GM18502 (cell line): ENCODE results near the gene ZBTB1.
A peak's percentile ranks its signal among the peaks of the same experiment; 100 is the strongest.
"Not testable (repeated sequence)": the region's sequence is repeated elsewhere in the genome, so short reads cannot be mapped to it uniquely, and the experiment has no call there.

Source experiments
- ATAC-seq: cut with Tn5 transposase; IDR thresholded peaks from one replicate; pipeline ENCODE4 v1.9.1; 2021; ENCODE audit warnings: mild to moderate bottlenecking; ENCODE audit not compliant: unreplicated experiment, poor library complexity

Gene ZBTB1

DNA sequence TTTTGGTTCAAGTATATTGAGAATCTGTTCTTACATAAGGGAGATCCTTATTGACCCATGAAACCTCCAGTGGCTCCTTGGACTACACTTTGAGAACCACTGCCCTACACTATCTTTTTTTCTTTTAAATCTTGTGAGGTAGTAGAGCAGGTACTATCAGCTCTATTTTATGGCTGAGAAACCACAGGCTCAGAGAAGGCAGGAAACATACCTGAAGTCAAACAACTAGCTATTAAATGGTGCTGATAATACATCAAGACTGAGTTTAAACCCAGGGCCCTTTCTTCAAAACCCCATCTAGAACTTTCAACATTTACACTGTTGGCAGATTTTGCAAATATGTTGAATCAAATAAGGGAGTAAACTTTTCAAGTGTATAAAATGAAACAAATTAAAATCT is 7.8 kb upstream of the ZBTB1 start:
- ATAC-seq: no peak

- ATAC-seq: no peak
These were observed 4.5 kb upstream of the ZBTB1 start for GRCh38 chr14:64500088-64500487.

DNA sequence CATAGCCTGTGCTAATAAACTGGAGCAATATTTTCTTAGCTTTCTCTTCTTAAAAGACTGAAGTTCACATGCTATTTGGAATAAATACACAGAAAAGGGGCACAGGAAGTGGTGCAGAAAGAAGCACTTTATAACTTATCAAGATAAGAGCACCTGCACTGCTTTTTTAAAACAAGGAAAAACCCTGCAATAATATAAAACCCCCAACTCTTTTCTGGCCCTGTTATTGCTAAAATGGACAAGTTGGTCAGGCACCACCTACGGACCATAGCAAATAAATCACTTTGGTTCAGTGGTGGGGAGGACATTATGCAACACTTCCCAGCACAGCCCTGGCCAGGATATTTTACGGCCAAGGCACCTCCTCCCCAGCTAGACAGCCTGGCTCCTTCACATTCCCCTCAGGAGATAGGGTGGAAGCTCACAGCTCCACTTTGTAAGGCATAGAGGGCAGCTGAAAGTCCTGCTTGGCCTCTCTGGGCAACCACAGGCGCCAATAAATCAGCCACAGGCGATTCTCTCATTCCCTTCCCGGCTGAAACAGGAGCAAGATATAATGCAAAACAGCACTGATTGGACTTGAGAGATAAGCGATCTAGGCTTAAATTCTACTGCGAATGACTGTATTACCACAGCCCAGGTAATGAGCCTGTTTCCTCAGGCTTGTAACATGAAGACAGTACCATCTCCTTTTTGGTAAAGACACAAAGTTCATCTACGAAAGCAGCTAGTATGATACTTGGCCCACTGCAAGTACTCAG is 3.0 kb upstream of the ZBTB1 start:
- ATAC-seq: no peak

DNA sequence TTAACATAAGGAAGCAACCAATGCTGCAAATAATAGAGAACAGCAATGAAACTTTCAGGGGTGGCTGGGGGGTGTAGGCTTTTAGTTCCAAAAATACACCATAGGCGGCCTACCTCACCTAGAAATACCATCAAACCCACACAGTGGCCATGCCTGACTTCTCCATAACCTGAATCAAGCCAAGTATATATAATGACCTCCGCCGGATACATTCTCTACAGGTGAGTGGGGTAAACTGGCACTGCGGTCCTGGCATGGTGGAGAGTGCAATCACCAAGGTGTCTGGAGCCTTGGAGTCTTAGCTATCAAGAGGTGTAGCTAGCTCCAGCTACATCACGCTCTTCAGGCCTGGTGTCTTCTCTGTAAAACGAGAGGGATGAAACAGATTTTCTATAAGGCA is 2.1 kb upstream of the ZBTB1 start:
- no peak for ATAC-seq

- no peak for ATAC-seq
These were observed 1.6 kb upstream of the ZBTB1 start for GRCh38 chr14:64502887-64503433.

- ATAC-seq: peak; percentile 64
These were observed 898 bp upstream of the ZBTB1 start, which contains the start of gene ZBTB25 for GRCh38 chr14:64503434-64504309. Gene ZBTB25, minus strand, starts transcription at chr14:64503838. Its CDS starts 13,305 bp downstream, at chr14:64490533.

DNA sequence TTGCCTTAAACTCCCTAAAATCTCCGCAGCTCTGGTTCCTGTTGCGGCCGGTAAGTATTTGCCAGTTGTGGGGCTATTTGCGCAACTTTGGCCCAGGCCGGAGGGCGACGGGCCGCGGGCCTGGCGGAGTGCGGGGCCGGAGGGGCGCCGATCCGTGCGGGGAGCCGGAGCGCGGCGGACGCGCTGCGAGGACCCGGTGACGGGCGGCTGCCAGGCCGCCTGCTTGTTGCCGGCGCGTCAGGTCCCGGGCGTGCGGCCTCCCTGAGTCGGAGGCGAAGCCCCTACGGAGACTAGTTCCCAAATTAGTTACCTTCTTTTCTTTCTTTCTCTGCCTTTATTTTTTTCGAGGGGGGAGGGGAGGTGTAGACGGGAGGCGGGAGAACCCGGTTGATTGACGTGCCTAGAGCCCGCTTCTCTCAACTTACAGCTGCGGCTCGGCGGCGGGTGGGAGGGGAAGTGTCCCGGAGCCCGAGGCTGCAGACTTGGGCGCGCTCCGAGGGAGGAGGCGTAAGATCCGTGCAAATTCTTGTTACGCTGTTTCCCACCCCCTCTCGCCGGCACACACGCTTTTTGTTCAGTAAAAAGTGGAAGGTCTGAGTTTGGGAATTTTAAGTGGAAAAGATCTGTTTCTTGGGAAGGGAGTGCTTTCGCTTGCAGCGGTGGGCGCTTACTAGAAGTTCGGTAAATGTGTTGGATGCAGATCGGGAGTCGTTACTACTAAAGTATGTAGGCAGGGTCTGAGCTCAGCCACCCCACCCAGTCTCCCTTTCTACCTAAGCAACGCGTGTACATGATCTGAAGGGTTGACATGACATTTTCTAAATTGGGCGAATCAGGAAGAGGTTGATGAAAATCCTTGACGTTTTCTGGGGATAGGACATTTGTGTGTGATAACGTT is 576 bp downstream of the ZBTB1 start:
- peak; percentile 31 for ATAC-seq

- no peak for ATAC-seq
These were observed 2.2 kb downstream of the ZBTB1 start for GRCh38 chr14:64506721-64507120.

GRCh38 chr14:64507376-64508156 is 3.0 kb downstream of the ZBTB1 start:
- no peak for ATAC-seq

DNA sequence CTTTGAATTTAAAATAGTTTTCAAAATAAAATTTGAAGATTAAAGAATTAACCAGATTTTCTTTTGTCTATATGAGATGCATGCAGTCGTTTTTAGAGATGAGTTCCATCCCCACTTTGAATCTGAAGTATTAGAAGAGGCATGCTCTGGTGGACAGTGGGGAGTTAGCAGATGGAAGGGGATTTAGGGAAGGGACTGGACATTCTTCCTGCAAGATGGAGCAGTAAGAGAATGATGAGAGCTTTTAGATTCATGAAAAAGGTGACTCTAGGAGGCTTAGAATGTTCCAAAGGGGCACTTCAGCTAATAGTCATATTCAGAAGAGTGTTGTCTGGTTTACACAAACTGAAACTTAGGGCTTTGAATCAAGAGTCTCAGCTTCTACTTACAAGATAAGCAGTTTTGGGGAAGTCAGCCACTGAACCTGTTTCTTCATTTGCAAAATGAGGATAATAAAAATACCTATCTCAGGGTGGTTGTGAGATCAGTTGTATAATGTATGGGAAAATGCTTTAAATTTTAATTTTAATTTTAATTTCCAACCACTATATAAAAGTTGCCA is 3.7 kb downstream of the ZBTB1 start:
- no peak for ATAC-seq

DNA sequence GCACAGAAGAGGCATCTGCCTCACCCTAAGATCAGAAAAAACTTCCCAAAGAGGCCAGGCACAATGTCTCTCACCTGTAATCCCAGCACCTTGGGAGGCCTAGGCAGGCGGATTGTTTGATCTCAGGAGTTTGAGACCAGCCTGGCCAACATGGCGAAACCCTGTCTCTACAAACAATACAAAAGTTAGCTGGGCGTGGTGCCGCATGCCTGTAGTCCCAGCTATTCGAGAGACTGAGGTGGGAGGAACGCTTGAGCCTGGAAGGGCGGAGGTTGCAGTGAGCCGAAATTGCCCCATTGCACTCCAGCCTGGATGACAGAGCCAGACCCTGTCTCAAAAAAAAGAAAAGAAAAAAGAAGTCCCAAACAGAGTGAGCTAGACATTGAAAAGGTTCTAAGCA is 4.5 kb downstream of the ZBTB1 start:
- ATAC-seq: no peak

DNA sequence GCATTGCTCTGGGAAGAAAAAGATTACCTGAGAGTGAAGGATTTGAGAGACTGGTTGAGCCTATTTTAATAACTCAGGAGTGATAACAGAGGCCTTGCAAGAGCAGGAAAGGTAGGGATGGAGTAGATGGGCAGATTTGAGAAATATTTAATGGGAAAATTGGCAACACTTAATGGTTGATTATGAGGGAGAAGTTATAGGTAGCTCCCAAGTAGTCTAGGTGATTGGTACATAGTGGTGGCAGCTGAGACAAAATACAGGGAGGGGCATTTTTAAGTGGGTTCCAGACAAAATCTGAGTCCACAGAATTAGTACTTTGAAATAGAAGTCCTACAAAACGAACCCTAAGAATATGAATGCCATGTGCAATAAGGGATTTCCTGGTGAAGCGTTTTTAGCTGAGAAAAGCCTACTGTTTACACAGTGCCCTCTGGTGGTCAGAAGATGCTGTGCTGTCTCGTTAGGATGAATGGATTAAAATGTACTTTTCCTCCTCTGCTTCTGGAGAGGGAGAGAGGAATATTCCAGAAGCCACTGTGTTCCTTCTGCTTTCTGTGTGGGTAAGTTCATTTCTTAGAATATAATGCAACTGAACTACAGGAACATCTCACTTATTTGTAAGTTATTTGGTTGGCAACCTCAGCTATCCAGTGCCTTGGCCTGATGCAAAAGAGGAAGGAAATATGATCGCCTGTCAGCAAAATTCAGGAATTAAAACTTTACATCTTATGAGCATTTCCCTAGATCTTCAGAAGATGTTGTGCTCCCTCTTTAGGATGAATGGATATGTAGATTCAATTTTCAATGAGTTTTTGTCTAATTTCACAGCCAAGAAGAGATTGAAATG is 6.5 kb downstream of the ZBTB1 start:
- ATAC-seq: no peak

GRCh38 chr14:64513271-64513670 is 8.7 kb downstream of the ZBTB1 start:
- no peak for ATAC-seq

DNA sequence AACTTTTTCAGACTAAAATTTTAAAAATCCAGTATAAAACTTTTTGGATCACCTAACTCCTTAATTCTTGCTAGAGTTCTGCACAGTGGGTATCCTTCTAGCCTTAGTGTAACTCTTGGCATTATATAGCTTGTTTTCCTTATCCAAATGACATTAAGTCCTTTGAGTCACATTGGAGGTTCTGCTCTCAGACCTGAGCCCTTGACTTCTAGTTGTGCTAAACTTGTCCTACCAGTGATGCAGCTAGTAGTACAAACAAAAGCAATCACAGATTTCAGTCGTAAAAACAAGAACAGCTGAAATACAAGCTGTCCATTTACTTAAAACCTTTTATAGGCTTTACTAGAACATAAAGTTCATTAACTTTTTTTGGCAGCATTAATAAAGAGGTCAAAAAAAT is 10.5 kb downstream of the ZBTB1 start:
- ATAC-seq: no peak

DNA sequence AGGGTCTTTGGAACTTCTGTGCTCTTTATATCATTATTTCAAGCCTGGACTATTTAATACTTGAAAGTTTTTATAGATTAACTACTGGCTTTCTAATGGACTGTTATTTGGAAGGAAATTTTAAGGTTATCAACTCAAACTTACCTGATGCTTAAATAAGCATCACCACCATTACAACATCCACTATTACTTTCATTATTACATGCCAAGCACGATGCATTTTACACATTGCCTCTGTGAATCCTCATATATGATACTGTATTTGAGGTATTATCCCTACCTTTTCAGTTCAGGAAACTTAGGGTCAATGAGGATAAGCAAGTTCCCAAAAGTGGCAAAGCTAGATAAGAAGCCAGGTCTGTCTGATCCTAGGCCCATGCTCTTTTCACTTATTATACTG is 12.4 kb downstream of the ZBTB1 start:
- no peak for ATAC-seq

- not testable (repeated sequence) for ATAC-seq
These were observed 13.1 kb downstream of the ZBTB1 start for GRCh38 chr14:64517667-64518066.

DNA sequence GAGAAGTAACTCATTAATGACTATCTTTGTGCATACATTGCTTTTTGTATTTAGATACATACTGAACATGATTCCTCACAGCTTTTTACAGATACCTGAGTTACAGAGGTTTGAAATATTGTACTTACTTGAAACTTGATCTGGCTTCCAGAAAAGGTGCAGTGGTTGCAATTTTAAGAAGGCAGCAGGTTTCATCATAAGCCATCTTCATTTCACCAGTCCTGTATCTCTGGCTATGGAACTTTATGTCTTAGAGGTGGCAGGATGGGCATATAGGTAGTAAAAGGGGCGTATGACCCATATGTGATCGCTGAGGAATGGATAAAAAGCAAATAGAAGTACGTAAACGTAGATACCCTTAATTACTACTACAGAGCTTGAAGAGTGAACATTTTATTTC is 13.7 kb downstream of the ZBTB1 start:
- no peak for ATAC-seq

- ATAC-seq: no peak
These were observed 16.1 kb downstream of the ZBTB1 start for GRCh38 chr14:64520699-64521098.
